ENCODE results near the gene TFPT.

Gene TFPT

DNA sequence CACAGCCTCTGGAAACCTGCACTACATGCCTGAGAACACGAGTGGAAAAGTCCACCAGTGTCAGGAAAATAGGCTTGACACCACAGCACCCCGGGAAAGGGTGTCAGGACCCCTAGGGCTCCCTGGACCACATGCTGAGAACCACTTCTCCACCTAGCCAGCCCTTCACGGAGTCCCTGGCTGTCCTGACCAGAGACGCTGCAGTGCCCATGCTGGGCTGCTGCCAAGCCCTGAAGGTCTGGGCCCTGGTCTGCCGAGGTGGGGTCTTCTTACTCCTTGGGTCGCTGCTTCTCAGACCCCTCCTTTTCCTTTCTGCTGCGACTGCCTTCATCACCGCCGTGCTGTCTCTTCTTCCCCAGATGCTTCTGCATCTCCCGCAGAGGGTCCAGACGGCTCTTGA, 41.0 kb upstream of the TFPT start:
- H3K27me3 ChIP-seq (ENCODE audit: insufficient read depth, low read length), result no peaks in the 10 kb centered on the region
- H3K9me3 ChIP-seq (ENCODE audit: insufficient read depth, low read depth, low read length), result no peaks in the 10 kb centered on the region
- peaks cover 67% of the 10 kb centered on the region for H3K36me3 ChIP-seq (ENCODE audit: insufficient read depth, low read depth, low read length)
- H3K4me1 ChIP-seq (ENCODE audit: insufficient read depth, low read length), result no peaks in the 10 kb centered on the region
- H3K4me3 ChIP-seq (ENCODE audit: low read length), result no peak overlapping the region
- no peak overlapping the region for H3K27ac ChIP-seq (ENCODE audit: low read length)
- no peak overlapping the region for H3K9ac ChIP-seq (ENCODE audit: low read depth, low read length)

DNA sequence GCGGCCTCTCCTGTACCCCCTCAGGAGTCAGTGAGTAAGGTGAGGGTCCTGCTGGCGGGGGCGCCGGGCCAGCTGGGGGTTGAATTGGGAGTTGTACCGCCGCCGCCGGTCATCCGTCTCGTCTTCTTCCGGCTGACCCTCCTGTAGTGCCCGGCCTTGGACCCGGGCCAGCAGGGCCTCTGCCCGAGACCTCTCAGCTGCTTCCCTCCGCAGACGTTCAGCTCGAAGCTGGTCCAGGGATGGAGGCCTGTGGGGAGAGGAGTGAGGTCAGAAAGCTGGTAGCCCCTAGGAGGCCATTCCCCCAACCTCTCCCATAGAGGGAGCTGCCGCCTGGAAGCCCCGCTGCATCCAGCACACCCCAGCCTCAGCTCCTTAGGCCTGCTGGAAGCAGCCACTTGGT, 40.2 kb upstream of the TFPT start:
- peaks cover 74% of the 10 kb centered on the region for H3K36me3 ChIP-seq (ENCODE audit: insufficient read depth, low read depth, low read length)
- H3K9me3 ChIP-seq (ENCODE audit: insufficient read depth, low read depth, low read length), result no peaks in the 10 kb centered on the region
- H3K27ac ChIP-seq (ENCODE audit: low read length), result no peak overlapping the region
- no peak overlapping the region for H3K9ac ChIP-seq (ENCODE audit: low read depth, low read length)
- no peaks in the 10 kb centered on the region for H3K27me3 ChIP-seq (ENCODE audit: insufficient read depth, low read length)
- H3K4me3 ChIP-seq (ENCODE audit: low read length), result no peak overlapping the region
- no peaks in the 10 kb centered on the region for H3K4me1 ChIP-seq (ENCODE audit: insufficient read depth, low read length)

DNA sequence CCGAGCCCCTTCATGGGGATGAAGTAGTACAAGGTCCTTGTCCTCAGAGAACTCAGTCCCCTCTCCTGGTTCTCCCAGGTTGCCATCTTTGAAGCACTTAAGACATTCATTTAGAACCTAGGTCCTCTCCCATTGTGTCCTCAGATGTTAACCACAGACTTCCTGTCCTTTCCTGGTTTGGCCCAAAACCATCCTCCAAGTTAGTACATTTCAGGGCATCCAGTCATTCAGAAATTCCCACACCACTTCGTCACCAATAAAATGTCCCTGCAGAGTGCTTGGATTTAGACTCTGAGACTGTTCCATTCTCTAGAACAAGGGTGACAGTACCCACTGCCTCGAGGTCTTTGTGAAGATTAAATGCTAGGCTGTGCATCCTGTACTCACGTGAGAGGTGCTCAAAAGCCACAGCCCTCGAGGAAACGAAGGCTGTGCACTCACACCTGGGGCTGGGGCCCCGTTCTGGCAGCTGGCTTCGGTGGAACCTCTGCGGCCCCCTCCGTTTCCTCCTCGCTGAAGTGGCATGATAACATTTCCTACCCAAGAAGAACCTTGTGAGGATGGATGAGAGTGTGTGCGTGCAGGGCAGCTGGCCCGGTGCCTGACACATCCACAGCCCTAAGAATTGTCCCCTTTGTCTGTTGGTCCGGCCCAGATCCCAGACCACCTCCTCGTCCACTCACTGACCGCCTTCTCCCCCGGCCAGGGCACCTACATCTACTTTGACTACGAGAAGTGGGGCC, 39.3 kb upstream of the TFPT start:
- peaks cover 83% of the 10 kb centered on the region for H3K36me3 ChIP-seq (ENCODE audit: insufficient read depth, low read depth, low read length)
- no peaks in the 10 kb centered on the region for H3K27me3 ChIP-seq (ENCODE audit: insufficient read depth, low read length)
- no peaks in the 10 kb centered on the region for H3K9me3 ChIP-seq (ENCODE audit: insufficient read depth, low read depth, low read length)
- H3K9ac ChIP-seq (ENCODE audit: low read depth, low read length), result no peak overlapping the region
- H3K4me3 ChIP-seq (ENCODE audit: low read length), result no peak overlapping the region
- H3K27ac ChIP-seq (ENCODE audit: low read length), result no peak overlapping the region
- no peaks in the 10 kb centered on the region for H3K4me1 ChIP-seq (ENCODE audit: insufficient read depth, low read length)

DNA sequence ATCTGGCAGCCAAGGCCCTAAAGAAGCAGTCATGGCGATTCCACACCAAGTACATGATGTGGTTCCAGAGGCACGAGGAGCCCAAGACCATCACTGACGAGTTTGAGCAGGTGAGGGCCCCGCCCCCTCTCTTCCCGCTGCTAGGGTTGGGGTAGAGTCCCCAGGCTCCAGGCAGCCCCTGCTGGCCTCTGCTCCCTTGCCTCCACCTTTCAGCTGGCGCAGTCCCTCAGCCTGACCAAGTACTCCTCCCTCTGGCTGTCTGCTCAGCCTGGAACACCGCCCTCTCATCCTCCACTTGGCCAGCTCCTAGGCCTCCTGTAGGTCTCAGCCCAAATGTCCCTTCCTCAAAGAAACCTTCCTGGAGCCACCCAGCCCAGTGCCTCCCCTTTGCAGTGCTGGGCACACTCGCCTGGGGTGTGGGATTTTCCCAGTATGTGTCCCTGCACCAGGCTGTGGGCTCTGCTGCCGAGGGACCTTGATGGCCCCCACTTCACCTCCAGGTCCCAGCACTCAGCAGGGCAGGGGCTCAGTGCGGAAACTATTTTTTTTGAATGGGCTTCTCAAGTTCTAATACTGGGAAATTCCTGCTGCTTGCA, 38.4 kb upstream of the TFPT start:
- Histone ChIP-seq H3K9ac (ENCODE audit: low read depth, low read length) (no peak overlapping the region), H3K4me1 (ENCODE audit: insufficient read depth, low read length) (no peaks in the 10 kb centered on the region), H3K27me3 (ENCODE audit: insufficient read depth, low read length) (no peaks in the 10 kb centered on the region), H3K36me3 (ENCODE audit: insufficient read depth, low read depth, low read length) (peaks cover 92% of the 10 kb centered on the region), H3K9me3 (ENCODE audit: insufficient read depth, low read depth, low read length) (no peaks in the 10 kb centered on the region), H3K27ac (ENCODE audit: low read length) (no peak overlapping the region), H3K4me3 (ENCODE audit: low read length) (no peak overlapping the region)

DNA sequence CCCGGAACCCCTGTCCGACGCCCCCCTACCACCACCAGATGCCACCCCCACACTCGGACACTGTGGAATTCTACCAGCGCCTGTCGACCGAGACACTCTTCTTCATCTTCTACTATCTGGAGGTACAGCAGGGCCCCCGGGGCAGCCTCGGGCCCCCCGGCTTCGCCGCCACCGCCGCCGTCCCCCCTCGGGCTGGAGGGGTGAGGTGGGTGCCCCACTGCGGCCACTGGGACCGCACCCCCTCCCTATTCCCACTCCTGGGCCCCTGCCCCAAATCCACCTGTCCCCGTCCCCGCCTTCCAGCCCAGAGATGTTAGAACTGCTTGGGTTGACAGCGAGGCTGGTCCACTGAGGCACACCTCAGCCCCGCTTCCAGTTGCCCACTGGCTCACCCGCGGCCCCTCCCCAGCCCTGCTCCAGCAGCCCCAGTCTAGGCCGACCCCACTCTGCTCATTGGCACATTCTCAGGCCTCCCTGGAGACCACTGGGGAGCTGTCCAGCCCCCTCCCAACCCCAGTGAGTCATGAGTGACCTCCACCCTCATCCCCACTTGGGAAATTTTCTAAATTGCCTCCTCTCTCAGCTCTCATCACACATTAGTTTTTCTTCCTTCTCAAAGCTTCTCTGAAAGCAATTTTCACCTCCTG, 37.5 kb upstream of the TFPT start:
- H3K27me3 ChIP-seq (ENCODE audit: insufficient read depth, low read length), result no peaks in the 10 kb centered on the region
- no peaks in the 10 kb centered on the region for H3K9me3 ChIP-seq (ENCODE audit: insufficient read depth, low read depth, low read length)
- H3K4me1 ChIP-seq (ENCODE audit: insufficient read depth, low read length), result no peaks in the 10 kb centered on the region
- no peak overlapping the region for H3K9ac ChIP-seq (ENCODE audit: low read depth, low read length)
- H3K4me3 ChIP-seq (ENCODE audit: low read length), result no peak overlapping the region
- no peak overlapping the region for H3K27ac ChIP-seq (ENCODE audit: low read length)
- peaks cover 95% of the 10 kb centered on the region for H3K36me3 ChIP-seq (ENCODE audit: insufficient read depth, low read depth, low read length)

DNA sequence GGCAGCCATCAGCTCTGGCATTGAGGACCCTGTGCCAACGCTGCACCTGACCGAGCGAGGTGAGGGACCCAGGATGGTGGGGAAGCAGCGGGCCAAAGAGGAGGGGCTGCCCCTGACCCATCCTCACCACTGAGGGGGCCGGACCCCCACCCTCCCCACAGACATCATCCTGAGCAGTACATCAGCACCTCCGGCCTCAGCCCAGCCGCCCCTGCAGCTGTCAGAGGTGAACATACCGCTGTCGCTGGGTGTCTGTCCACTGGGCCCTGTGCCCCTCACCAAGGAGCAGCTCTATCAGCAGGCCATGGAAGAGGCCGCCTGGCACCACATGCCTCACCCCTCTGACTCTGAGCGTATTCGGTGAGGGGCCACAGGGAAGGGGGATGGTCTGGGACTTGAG, 36.8 kb upstream of the TFPT start:
- Histone ChIP-seq H3K9ac (ENCODE audit: low read depth, low read length) (no peak overlapping the region), H3K9me3 (ENCODE audit: insufficient read depth, low read depth, low read length) (no peaks in the 10 kb centered on the region), H3K27me3 (ENCODE audit: insufficient read depth, low read length) (no peaks in the 10 kb centered on the region), H3K4me3 (ENCODE audit: low read length) (no peak overlapping the region), H3K36me3 (ENCODE audit: insufficient read depth, low read depth, low read length) (peaks cover 95% of the 10 kb centered on the region), H3K27ac (ENCODE audit: low read length) (no peak overlapping the region), H3K4me1 (ENCODE audit: insufficient read depth, low read length) (no peaks in the 10 kb centered on the region)

DNA sequence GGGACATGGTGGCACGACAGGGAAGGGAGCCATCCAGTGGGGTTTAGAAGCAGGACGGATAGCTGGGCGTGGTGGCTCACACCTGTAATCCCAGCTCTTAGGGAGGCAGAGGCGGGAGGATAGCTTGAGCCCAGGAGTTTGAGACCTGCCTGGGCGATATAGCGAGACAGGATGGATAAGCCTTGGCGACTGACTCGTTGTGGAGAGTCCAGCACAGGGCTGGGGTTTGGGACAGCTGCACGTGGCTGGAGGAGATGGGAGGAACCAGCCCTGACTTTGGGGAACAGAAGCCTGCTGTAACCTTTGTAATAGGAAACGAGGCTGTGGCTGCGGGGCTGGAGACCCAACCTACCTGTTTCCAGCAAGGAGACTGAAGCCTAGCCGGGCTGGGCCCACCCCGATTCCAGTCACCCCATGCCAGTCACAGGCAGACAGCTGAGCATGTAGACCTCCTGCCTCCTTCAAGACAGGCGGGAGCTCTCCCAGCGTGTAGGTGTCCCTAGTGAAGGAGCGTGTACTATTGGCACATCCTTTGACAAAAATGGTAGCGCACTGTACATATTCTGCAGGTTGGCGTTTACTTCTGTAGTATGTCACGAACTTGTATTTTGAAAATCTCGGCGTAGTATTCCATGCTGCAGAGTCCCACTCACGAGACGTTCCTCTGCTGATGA, 36.0 kb upstream of the TFPT start:
- no peaks in the 10 kb centered on the region for H3K4me1 ChIP-seq (ENCODE audit: insufficient read depth, low read length)
- H3K36me3 ChIP-seq (ENCODE audit: insufficient read depth, low read depth, low read length), result peaks cover 95% of the 10 kb centered on the region
- H3K9ac ChIP-seq (ENCODE audit: low read depth, low read length), result no peak overlapping the region
- H3K9me3 ChIP-seq (ENCODE audit: insufficient read depth, low read depth, low read length), result no peaks in the 10 kb centered on the region
- H3K27me3 ChIP-seq (ENCODE audit: insufficient read depth, low read length), result no peaks in the 10 kb centered on the region
- no peak overlapping the region for H3K27ac ChIP-seq (ENCODE audit: low read length)
- H3K4me3 ChIP-seq (ENCODE audit: low read length), result no peak overlapping the region

DNA sequence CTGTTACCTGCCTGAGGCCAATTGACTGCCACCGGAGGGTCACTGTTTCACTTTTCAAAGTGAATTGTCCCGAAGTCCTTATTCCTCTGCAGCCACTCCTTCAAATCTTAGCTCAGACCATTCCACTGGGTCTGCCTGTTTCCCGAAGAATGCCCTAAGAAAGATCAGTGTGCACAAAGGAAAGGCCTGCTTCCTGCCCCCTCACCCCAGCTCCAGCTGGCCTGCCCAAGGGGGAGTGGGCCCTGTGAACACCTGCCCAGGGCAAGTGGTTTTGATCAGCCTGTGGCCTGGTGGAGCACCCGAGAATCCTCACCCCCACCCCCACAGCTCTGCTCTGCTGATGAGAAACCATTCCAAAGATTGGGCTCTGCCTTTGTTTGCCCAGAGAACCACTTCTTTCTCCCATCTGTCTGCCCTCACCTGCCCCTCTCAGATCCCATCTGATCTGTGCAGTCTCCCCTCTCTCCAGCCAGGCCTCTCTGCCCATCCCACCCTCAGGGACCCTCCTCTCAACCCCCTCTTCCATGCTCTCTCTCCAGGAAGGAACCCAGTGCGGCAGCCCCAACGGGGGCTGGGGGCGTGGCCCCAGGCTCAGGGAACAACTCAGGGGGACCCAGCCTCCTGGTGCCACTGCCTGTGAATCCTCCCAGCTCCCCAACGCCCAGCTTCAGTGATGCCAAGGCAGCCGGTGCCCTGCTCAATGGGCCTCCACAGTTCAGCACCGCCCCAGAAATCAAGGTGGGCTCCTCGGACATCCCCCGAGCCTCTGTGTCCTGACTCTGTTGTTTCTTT, 33.8 kb upstream of the TFPT start:
- Histone ChIP-seq H3K9ac (ENCODE audit: low read depth, low read length) (no peak overlapping the region), H3K9me3 (ENCODE audit: insufficient read depth, low read depth, low read length) (no peaks in the 10 kb centered on the region), H3K36me3 (ENCODE audit: insufficient read depth, low read depth, low read length) (peaks cover 96% of the 10 kb centered on the region), H3K4me3 (ENCODE audit: low read length) (no peak overlapping the region), H3K27ac (ENCODE audit: low read length) (no peak overlapping the region), H3K4me1 (ENCODE audit: insufficient read depth, low read length) (no peaks in the 10 kb centered on the region), H3K27me3 (ENCODE audit: insufficient read depth, low read length) (no peaks in the 10 kb centered on the region)

DNA sequence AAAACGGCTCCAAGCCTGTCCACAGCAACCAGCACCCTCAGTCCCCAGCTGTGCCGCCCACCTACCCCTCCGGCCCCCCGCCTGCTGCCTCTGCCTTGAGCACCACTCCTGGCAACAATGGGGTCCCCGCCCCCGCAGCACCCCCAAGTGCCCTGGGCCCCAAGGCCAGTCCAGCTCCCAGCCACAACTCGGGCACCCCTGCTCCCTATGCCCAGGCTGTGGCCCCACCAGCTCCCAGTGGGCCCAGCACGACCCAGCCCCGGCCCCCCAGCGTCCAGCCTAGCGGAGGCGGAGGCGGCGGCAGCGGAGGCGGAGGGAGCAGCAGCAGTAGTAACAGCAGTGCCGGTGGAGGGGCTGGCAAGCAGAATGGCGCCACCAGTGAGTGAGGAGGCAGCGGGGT, 32.7 kb upstream of the TFPT start:
- Histone ChIP-seq H3K9ac (ENCODE audit: low read depth, low read length) (no peak overlapping the region), H3K27me3 (ENCODE audit: insufficient read depth, low read length) (no peaks in the 10 kb centered on the region), H3K36me3 (ENCODE audit: insufficient read depth, low read depth, low read length) (peaks cover 96% of the 10 kb centered on the region), H3K4me3 (ENCODE audit: low read length) (no peak overlapping the region), H3K27ac (ENCODE audit: low read length) (no peak overlapping the region), H3K4me1 (ENCODE audit: insufficient read depth, low read length) (no peaks in the 10 kb centered on the region), H3K9me3 (ENCODE audit: insufficient read depth, low read depth, low read length) (no peaks in the 10 kb centered on the region)

DNA sequence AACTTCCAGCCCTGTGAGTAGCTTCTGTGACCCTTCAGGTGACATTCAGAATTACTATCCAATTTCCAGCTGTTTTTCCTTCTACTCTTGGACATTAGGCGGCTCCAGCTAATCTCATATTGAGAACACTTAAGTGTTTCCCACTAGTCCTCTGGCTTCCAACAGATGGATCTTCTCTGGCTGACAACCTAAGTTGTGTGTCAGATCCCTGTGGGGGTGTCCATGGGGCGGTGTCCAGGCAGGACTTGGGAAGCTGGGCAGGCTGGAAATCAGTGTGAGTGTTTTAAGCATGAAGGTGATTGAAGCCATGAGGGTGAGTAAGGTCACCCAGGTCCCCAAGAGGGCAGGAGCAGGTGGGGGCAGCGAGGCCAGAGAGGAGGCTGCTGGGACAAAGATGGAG, 32.2 kb upstream of the TFPT start:
- Histone ChIP-seq H3K27ac (ENCODE audit: low read length) (no peak overlapping the region), H3K9ac (ENCODE audit: low read depth, low read length) (no peak overlapping the region), H3K4me3 (ENCODE audit: low read length) (no peak overlapping the region), H3K27me3 (ENCODE audit: insufficient read depth, low read length) (no peaks in the 10 kb centered on the region), H3K36me3 (ENCODE audit: insufficient read depth, low read depth, low read length) (peaks cover 96% of the 10 kb centered on the region), H3K4me1 (ENCODE audit: insufficient read depth, low read length) (no peaks in the 10 kb centered on the region), H3K9me3 (ENCODE audit: insufficient read depth, low read depth, low read length) (no peaks in the 10 kb centered on the region)

DNA sequence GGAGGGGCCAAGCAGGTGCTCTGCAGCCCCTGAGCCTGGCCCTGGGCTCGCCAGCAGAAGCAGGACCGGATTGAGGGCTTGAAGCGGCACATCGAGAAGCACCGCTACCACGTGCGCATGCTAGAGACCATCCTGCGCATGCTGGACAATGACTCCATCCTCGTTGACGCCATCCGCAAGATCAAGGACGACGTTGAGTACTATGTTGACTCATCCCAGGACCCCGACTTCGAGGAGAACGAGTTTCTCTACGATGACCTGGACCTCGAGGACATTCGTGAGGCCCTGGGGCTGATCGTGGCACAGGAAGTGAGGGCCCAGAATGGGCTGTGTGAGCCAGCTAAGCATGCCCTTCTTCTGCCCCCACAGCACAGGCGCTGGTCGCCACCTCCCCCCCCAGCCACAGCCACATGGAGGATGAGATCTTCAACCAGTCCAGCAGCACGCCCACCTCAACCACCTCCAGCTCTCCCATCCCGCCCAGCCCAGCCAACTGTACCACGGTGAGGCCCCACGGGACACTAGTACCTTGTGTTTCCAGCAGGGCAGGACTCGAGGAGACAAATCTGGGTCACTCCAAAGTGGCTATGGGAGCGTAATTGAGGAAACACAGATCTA, 30.2 kb upstream of the TFPT start:
- peaks cover 97% of the 10 kb centered on the region for H3K36me3 ChIP-seq (ENCODE audit: insufficient read depth, low read depth, low read length)
- no peaks in the 10 kb centered on the region for H3K9me3 ChIP-seq (ENCODE audit: insufficient read depth, low read depth, low read length)
- H3K27me3 ChIP-seq (ENCODE audit: insufficient read depth, low read length), result no peaks in the 10 kb centered on the region

More for the DNA sequence above, 30.2 kb upstream of the TFPT start:
- Histone ChIP-seq H3K9ac (ENCODE audit: low read depth, low read length) (no peak overlapping the region), H3K4me3 (ENCODE audit: low read length) (no peak overlapping the region), H3K4me1 (ENCODE audit: insufficient read depth, low read length) (no peaks in the 10 kb centered on the region), H3K27ac (ENCODE audit: low read length) (no peak overlapping the region)

Measured in iPS-20b (cell line).